CD4-positive, alpha-beta memory T cell (primary cell): Measurements from ENCODE around the gene BABAM1. TPM values are rescaled to one million over a fixed set of nuclear protein-coding genes. Genes with fewer than 3 reads are reported as not detected.
A peak's percentile ranks its signal among the peaks of the same experiment; 100 is the strongest.

Source experiments
- CTCF ChIA-PET: fragments of 350-600 bp; sonication (Branson Sonifier 250); formaldehyde crosslinking; loops from one replicate; lab custom pipeline; 2021; ENCODE audit warnings: inconsistent platforms; ENCODE audit not compliant: partially characterized antibody; lab: Charles Lee
- POLR2A ChIA-PET: fragments of 350-600 bp; sonication (Branson Sonifier 250); formaldehyde crosslinking; loops from one replicate; lab custom pipeline; 2021; ENCODE audit not compliant: partially characterized antibody; lab: Charles Lee
- DNase-seq, 5 donors: peaks; one replicate each; pipeline versions ENCODE4 v3.0.0 to v3.0.0-alpha.2; 2020 to 2022; ENCODE audit warnings: mixed read lengths in 1 of 5
- H3K27ac ChIP-seq: one replicate; pipeline ENCODE4 v1.7.0; 2013; ENCODE audit warnings: low read depth, low read length
- H3K27me3 ChIP-seq: 2 replicates; pipeline ENCODE4 v1.7.0; 2013; ENCODE audit warnings: mild to moderate bottlenecking, low read length, moderate library complexity; ENCODE audit not compliant: insufficient read depth
- H3K36me3 ChIP-seq: 2 replicates; pipeline ENCODE4 v1.7.0; 2013; ENCODE audit warnings: mild to moderate bottlenecking, low read length, moderate library complexity; ENCODE audit not compliant: insufficient read depth
- H3K4me1 ChIP-seq: 2 replicates; pipeline ENCODE4 v1.7.0; 2013; ENCODE audit warnings: mild to moderate bottlenecking, low read length, moderate library complexity; ENCODE audit not compliant: insufficient read depth
- H3K4me3 ChIP-seq, 2 donors: one replicate each; pipeline ENCODE4 v1.7.0; 2013; ENCODE audit warnings: low read length in 2 of 2, mild to moderate bottlenecking in 1 of 2
- H3K9me3 ChIP-seq, 2 donors: one replicate each; pipeline ENCODE4 v1.7.0; 2013; ENCODE audit warnings: low read length in 2 of 2, control low read depth in 1 of 2; ENCODE audit not compliant: control insufficient read depth in 1 of 2
- H3K27ac Mint-ChIP-seq, 7 donors: one replicate each; pipeline ENCODE4 v1.8.0; 2020 to 2021; ENCODE audit warnings: mixed read lengths in 7 of 7, mild to moderate bottlenecking in 6 of 7, inconsistent platforms in 3 of 7, moderate library complexity in 3 of 7
- H3K27me3 Mint-ChIP-seq, 2 donors: one replicate each; pipeline ENCODE4 v1.8.0; 2020 to 2021; ENCODE audit warnings: mixed read lengths in 2 of 2
- H3K36me3 Mint-ChIP-seq, 2 donors: one replicate each; pipeline ENCODE4 v1.8.0; 2020 to 2021; ENCODE audit warnings: mixed read lengths in 2 of 2, inconsistent platforms in 1 of 2, mild to moderate bottlenecking in 1 of 2
- H3K4me1 Mint-ChIP-seq, 4 donors: one replicate each; pipeline ENCODE4 v1.8.0; 2020 to 2021; ENCODE audit warnings: mixed read lengths in 4 of 4, mild to moderate bottlenecking in 1 of 4
- H3K4me3 Mint-ChIP-seq, 8 donors: one replicate each; pipeline ENCODE4 v1.8.0; 2020 to 2021; ENCODE audit warnings: mixed read lengths in 8 of 8, mild to moderate bottlenecking in 7 of 8, moderate library complexity in 6 of 8, inconsistent platforms in 3 of 8
- H3K9me3 Mint-ChIP-seq, 8 donors: one replicate each; pipeline ENCODE4 v1.8.0; 2020 to 2021; ENCODE audit warnings: mixed read lengths in 8 of 8, mild to moderate bottlenecking in 5 of 8, inconsistent platforms in 3 of 8, moderate library complexity in 1 of 8
- intact Hi-C: fragments of 100-400 bp; cut with micrococcal nuclease; formaldehyde crosslinking; loops from one replicate; pipeline ENCODE4 v1.15.1; 2023
- polyA plus RNA-seq, 2 donors: library from polyadenylated mRNA; unstranded; fragments of 300-500 nt; fragmentation: Illumina TruSeq; gene quantifications; one replicate each; pipeline ENCODE4 v1.2.3, GENCODE V29; 2021
- total RNA-seq, 2 experiments: library from RNA; stranded (reverse); gene quantifications; one replicate each; pipeline ENCODE4 v1.2.3, GENCODE V29; 2021

The BABAM1 gene
- total and polyA plus RNA-seq, 4 experiments from 2014 or later: 92.0 to 171 (median 107) TPM

- Mint-ChIP-seq H3K36me3 (peaks cover 7 to 8% of the 10 kb centered on the region in 2 donors), H3K4me3 (peak overlapping the region in 1 of 8 donors; percentile 36), H3K4me1 (peaks cover 2 to 18% (median 8%) of the 10 kb centered on the region in 4 donors), H3K9me3 (no peaks in the 10 kb centered on the region), H3K27ac (peak overlapping the region in 1 of 7 donors; percentile 68), H3K27me3 (no peaks in the 10 kb centered on the region)
- H3K4me3 ChIP-seq: no peak overlapping the region
- no peak for DNase-seq
- POLR2A ChIA-PET: interaction anchor here (1.5 to 3.7 kb wide), 2 partner anchors 8 to 16 kb away, joined by 4 to 10 read pairs; partner anchors contain the start of gene DDA1
- H3K27me3 ChIP-seq: no peaks in the 10 kb centered on the region
- H3K36me3 ChIP-seq: peaks cover 6% of the 10 kb centered on the region
- CTCF ChIA-PET: no interaction called here
- H3K27ac ChIP-seq: no peak overlapping the region
- H3K4me1 ChIP-seq: peaks cover 11% of the 10 kb centered on the region
- no peaks in the 10 kb centered on the region for H3K9me3 ChIP-seq
- intact Hi-C loops: no loop called here
These were observed 57.9 kb downstream of the BABAM1 start for GRCh38 chr19:17325133-17325532.

GRCh38 chr19:17325881-17326594 is 58.8 kb downstream of the BABAM1 start:
- Mint-ChIP-seq H3K4me3 (peak overlapping the region in 5 of 8 donors; percentile 1 to 51 (median 21)), H3K36me3 (peaks cover 5 to 6% of the 10 kb centered on the region in 2 donors), H3K27me3 (no peaks in the 10 kb centered on the region), H3K4me1 (peaks cover 2 to 23% (median 12%) of the 10 kb centered on the region in 4 donors), H3K27ac (peak overlapping the region in 3 of 7 donors; percentile 22 to 68 (median 60)), H3K9me3 (no peaks in the 10 kb centered on the region)
- H3K27ac ChIP-seq: no peak overlapping the region
- intact Hi-C loops: no loop called here
- H3K4me3 ChIP-seq: no peak overlapping the region
- H3K27me3 ChIP-seq: no peaks in the 10 kb centered on the region
- POLR2A ChIA-PET: interaction anchor here (0.7 to 3.7 kb wide), 3 partner anchors 9 to 17 kb away, joined by 3 to 10 read pairs (median 4); partner anchors contain the start of genes ANO8 and DDA1
- CTCF ChIA-PET: interaction anchor here (0.6 kb wide), 1 partner anchor 19 kb away, joined by 3 read pairs; no protein-coding TSS in a partner anchor
- H3K36me3 ChIP-seq: no peaks in the 10 kb centered on the region
- no peak for DNase-seq
- H3K9me3 ChIP-seq: no peaks in the 10 kb centered on the region
- peaks cover 11% of the 10 kb centered on the region for H3K4me1 ChIP-seq

- intact Hi-C loops: no loop called here
- H3K27ac ChIP-seq: no peak overlapping the region
- Mint-ChIP-seq H3K36me3 (peaks cover 5 to 6% of the 10 kb centered on the region in 2 donors), H3K4me3 (peak overlapping the region in 5 of 8 donors; percentile 4 to 73 (median 61)), H3K4me1 (peaks cover 2 to 23% (median 12%) of the 10 kb centered on the region in 4 donors), H3K27me3 (no peaks in the 10 kb centered on the region), H3K27ac (peak overlapping the region in 2 of 7 donors; percentile 23 to 46), H3K9me3 (no peaks in the 10 kb centered on the region)
- H3K36me3 ChIP-seq: no peaks in the 10 kb centered on the region
- H3K4me3 ChIP-seq: no peak overlapping the region
- ChIA-PET POLR2A (interaction anchor here (0.9 to 3.7 kb wide), 4 partner anchors 9 to 72 kb away, joined by 3 to 10 read pairs (median 3); partner anchors contain the start of gene DDA1), CTCF (interaction anchor here (0.7 kb wide), 1 partner anchor 20 kb away, joined by 5 read pairs; no protein-coding TSS in a partner anchor)
- peaks cover 11% of the 10 kb centered on the region for H3K4me1 ChIP-seq
- no peak for DNase-seq
- no peaks in the 10 kb centered on the region for H3K27me3 ChIP-seq
- no peaks in the 10 kb centered on the region for H3K9me3 ChIP-seq
These were observed 59.3 kb downstream of the BABAM1 start for GRCh38 chr19:17326595-17326966.

GRCh38 chr19:17327068-17327653 is 59.9 kb downstream of the BABAM1 start:
- H3K9me3 ChIP-seq: no peaks in the 10 kb centered on the region
- Mint-ChIP-seq H3K4me1 (peaks cover 2 to 23% (median 12%) of the 10 kb centered on the region in 4 donors), H3K4me3 (peak overlapping the region in 6 of 8 donors; percentile 8 to 87 (median 64)), H3K9me3 (no peaks in the 10 kb centered on the region), H3K36me3 (peaks cover 5 to 6% of the 10 kb centered on the region in 2 donors), H3K27me3 (no peaks in the 10 kb centered on the region), H3K27ac (peak overlapping the region in 3 of 7 donors; percentile 23 to 46 (median 43))
- DNase-seq: no peak
- no peak overlapping the region for H3K27ac ChIP-seq
- H3K4me1 ChIP-seq: peaks cover 11% of the 10 kb centered on the region
- CTCF ChIA-PET: interaction anchor here (0.7 kb wide), 1 partner anchor 20 kb away, joined by 5 read pairs; no protein-coding TSS in a partner anchor
- H3K27me3 ChIP-seq: no peaks in the 10 kb centered on the region
- intact Hi-C loops: no loop called here
- POLR2A ChIA-PET: interaction anchor here (0.9 to 1.9 kb wide), 5 partner anchors 8 to 71 kb away, joined by 3 to 12 read pairs (median 5); partner anchors contain the start of genes DDA1 and GTPBP3
- no peak overlapping the region for H3K4me3 ChIP-seq
- H3K36me3 ChIP-seq: no peaks in the 10 kb centered on the region

- Mint-ChIP-seq H3K27me3 (no peaks in the 10 kb centered on the region), H3K27ac (peak overlapping the region in 6 of 7 donors; percentile 27 to 91 (median 66)), H3K36me3 (no peaks in the 10 kb centered on the region), H3K4me1 (peaks cover 0 to 23% (median 13%) of the 10 kb centered on the region in 4 donors), H3K4me3 (peak overlapping the region; percentile 74 to 87 (median 82)), H3K9me3 (no peaks in the 10 kb centered on the region)
- peak; percentile 39 to 69 (median 54) for DNase-seq
- ChIA-PET CTCF (no interaction called here), POLR2A (interaction anchor here (0.9 to 1.9 kb wide), 6 partner anchors 9 to 251 kb away, joined by 3 to 12 read pairs (median 6); partner anchors contain the start of genes DDA1 and GTPBP3)
- intact Hi-C loops: loop anchor here (1.0 kb wide), 1 partner anchor 23 kb away; the partner anchor contains the start of gene MRPL34
- peak overlapping the region in 1 of 2 donors; percentile 29 for H3K4me3 ChIP-seq
- H3K4me1 ChIP-seq: peaks cover 16% of the 10 kb centered on the region
- no peaks in the 10 kb centered on the region for H3K27me3 ChIP-seq
- no peaks in the 10 kb centered on the region for H3K9me3 ChIP-seq
- peak overlapping the region; percentile 67 for H3K27ac ChIP-seq
- H3K36me3 ChIP-seq: no peaks in the 10 kb centered on the region
These were observed 60.6 kb downstream of the BABAM1 start for GRCh38 chr19:17327654-17328516.
